Pancreas (tissue), 10 donors: ENCODE data around the gene ZNF273. TPM values are rescaled to one million over a fixed set of nuclear protein-coding genes. Genes with fewer than 3 reads are reported as not detected.

Experiments used
- ATAC-seq, 4 donors: fragments of 200-7000 bp; cut with Tn5 transposase; one replicate each; pipeline versions ENCODE4 v1.8.0 to v1.9.1; 2020; ENCODE audit warnings: mild to moderate bottlenecking in 4 of 4, moderate library complexity in 4 of 4
- DNase-seq, 6 donors: peaks; one replicate each; pipeline ENCODE4 v3.0.0-alpha.2; 2020
- FAIRE-seq: peaks from 2 replicates; lab custom pipeline; 2012; peaks lifted over from hg19 to GRCh38; lab: Jason Lieb, UNC
- H3K27ac ChIP-seq, 4 donors: fragments of 200-600 bp; sonication (generic); 1 replicate in 3 of 4; 2 replicates in 1 of 4; pipeline versions ENCODE4 v1.5.0 to v1.8.0; 2020
- H3K27me3 ChIP-seq, 4 donors: fragments of 200-600 bp; one replicate each; pipeline ENCODE4 v1.8.0; 2021
- H3K36me3 ChIP-seq, 3 donors: fragments of 200-600 bp; sonication (generic) in 1 of 3; one replicate each; pipeline versions ENCODE4 v1.5.0 to v1.8.0; 2020 to 2021
- H3K4me1 ChIP-seq, 3 donors: fragments of 200-600 bp; one replicate each; pipeline ENCODE4 v1.8.0; 2021
- H3K4me3 ChIP-seq, 4 donors: fragments of 200-600 bp; sonication (generic) in 2 of 4; one replicate each; pipeline versions ENCODE4 v1.5.0 to v1.8.0; 2020 to 2021
- H3K9me3 ChIP-seq, 4 donors: fragments of 200-600 bp; one replicate each; pipeline ENCODE4 v1.8.0; 2021
- CTCF ChIP-seq, 4 donors: fragments of 200-600 bp; sonication (generic) in 3 of 4; IDR thresholded peaks; one replicate each; pipeline versions ENCODE4 v1.5.0 to v1.8.0; 2021; ENCODE audit warnings: antibody characterized with exemption in 4 of 4
- WGBS, 2 donors: extraction: QIAGEN DNeasy Blood & Tissue Kit; methylation state at CpG; one replicate each; pipeline ENCODE4 v1.1.7; 2013; 5-methylcytosine and 5-hydroxymethylcytosine counted together
- intact Hi-C, 3 donors: fragments of 100-400 bp; cut with DNase I; formaldehyde crosslinking; loops; one replicate each; pipeline versions ENCODE4 v1.11.1 to v1.14.2; 2022
- polyA plus RNA-seq, 2 donors: library from polyadenylated mRNA; stranded (reverse); fragments of 200-250 nt; gene quantifications; one replicate each; pipeline ENCODE4 v1.2.3, GENCODE V29; 2013
- total RNA-seq, 6 donors: library from RNA; stranded (reverse); fragmentation: NEBNext Ultra II Directional in 4 of 6; extraction: Animal tissue kit (Norgen Biotek cat#: 25700) in 4 of 6; gene quantifications; one replicate each; pipeline versions ENCODE4 v1.2.1 to v1.2.4, GENCODE V29; 2021 to 2023
- donor health status: healthy with polysubstance abuse.
- donor health status: DM: no; HTN: no; CAD: no; lungs with moderate emphysema.
- donor health status: DM: no; HTN: no; CAD: no.
- donor health status: control.
- donor health status: control.
- donor health status: Bipolar disorder and iron deficiency.
- donor health status: DM: yes; HTN: yes; CAD: no.
- donor health status: DM: no; HTN: no; CAD: no.
- donor health status: DM: no; HTN: no; CAD: no.
- donor health status: DM: yes; HTN: yes; CAD: no.

ZNF273 gene
- total and polyA plus RNA-seq, 8 donors, result 1.7 to 8.0 (median 3.6) TPM

- DNase-seq (peak in 1 of 6 donors; percentile 23), FAIRE-seq (no peak)
- no peak for TF ChIP-seq CTCF (IDR thresholded peaks at IDR 0.05)
Observed at GRCh38 chr7:64879800-64880199, 23.3 kb upstream of the ZNF273 start.

GRCh38 chr7:64880322-64881297 lies 22.5 kb upstream of the ZNF273 start:
- DNase-seq (peak in 1 of 6 donors; percentile 45), FAIRE-seq (no peak)

More at GRCh38 chr7:64879800-64880199, 23.3 kb upstream of the ZNF273 start:
- Histone ChIP-seq H3K27ac (no peak overlapping the region), H3K9me3 (no peaks in the 10 kb centered on the region), H3K36me3 (no peaks in the 10 kb centered on the region), H3K27me3 (no peaks in the 10 kb centered on the region), H3K4me1 (no peaks in the 10 kb centered on the region), H3K4me3 (no peak overlapping the region)
- ATAC-seq, result no peak
- intact Hi-C loops, result no loop called here
- WGBS, 2 donors, result 88 to 92% methylated on average over 17 of the region's 17 CpGs

GRCh38 chr7:64881461-64882287 lies 21.4 kb upstream of the ZNF273 start:
- 72 to 79% methylated on average over 25 to 26 of the region's 26 CpGs for WGBS, 2 donors
- H3K9me3 ChIP-seq, result no peaks in the 10 kb centered on the region
- DNase-seq (no peak), FAIRE-seq (no peak), ATAC-seq (no peak)
- peak overlapping the region in 2 of 4 donors; percentile 25 to 47 for H3K4me3 ChIP-seq
- no peak overlapping the region for H3K27ac ChIP-seq
- intact Hi-C loops, result no loop called here
- no peaks in the 10 kb centered on the region for H3K36me3 ChIP-seq
- no peaks in the 10 kb centered on the region for H3K27me3 ChIP-seq
- no peaks in the 10 kb centered on the region for H3K4me1 ChIP-seq
- no peak for TF ChIP-seq CTCF (IDR thresholded peaks at IDR 0.05)

More at GRCh38 chr7:64880322-64881297, 22.5 kb upstream of the ZNF273 start:
- 90 to 93% methylated on average over 38 of the region's 38 CpGs for WGBS, 2 donors
- no peaks in the 10 kb centered on the region for H3K9me3 ChIP-seq
- intact Hi-C loops, result no loop called here
- no peak for ATAC-seq
- H3K27me3 ChIP-seq, result no peaks in the 10 kb centered on the region
- H3K4me1 ChIP-seq, result no peaks in the 10 kb centered on the region
- H3K4me3 ChIP-seq, result no peak overlapping the region
- H3K27ac ChIP-seq, result no peak overlapping the region
- TF ChIP-seq CTCF (IDR thresholded peaks at IDR 0.05), result no peak
- H3K36me3 ChIP-seq, result no peaks in the 10 kb centered on the region

GRCh38 chr7:64882341-64883112 lies 20.5 kb upstream of the ZNF273 start:
- H3K27ac ChIP-seq, result no peak overlapping the region
- H3K9me3 ChIP-seq, result no peaks in the 10 kb centered on the region
- peak overlapping the region in 3 of 4 donors; percentile 25 to 47 (median 33) for H3K4me3 ChIP-seq
- no peaks in the 10 kb centered on the region for H3K36me3 ChIP-seq
- no peak for TF ChIP-seq CTCF (IDR thresholded peaks at IDR 0.05)
- peak in 5 of 6 donors; percentile 52 to 87 (median 70) for DNase-seq
- WGBS, 2 donors, result 9 to 10% methylated on average over 51 to 55 of the region's 55 CpGs
- no peaks in the 10 kb centered on the region for H3K27me3 ChIP-seq
- intact Hi-C loops, result no loop called here
- no peak for FAIRE-seq
- ATAC-seq, result peak; percentile 88 to 97 (median 92)
- H3K4me1 ChIP-seq, result no peaks in the 10 kb centered on the region
